Smooth muscle cell (in vitro differentiated cells): Measurements from ENCODE around the gene PLEKHG2. TPM values are rescaled to one million over a fixed set of nuclear protein-coding genes. Genes with fewer than 3 reads are reported as not detected.
A peak's percentile ranks its signal among the peaks of the same experiment; 100 is the strongest.

Source experiments
- DNase-seq: peaks from one replicate; lab custom pipeline; 2025; ENCODE audit not compliant: unreplicated experiment; lab: John Stamatoyannopoulos, UW
- H2AFZ ChIP-seq: fragments of 200-600 bp; sonication (generic); 2 replicates; pipeline ENCODE4 v1.6.0; 2016; ENCODE audit warnings: antibody characterized with exemption, low read depth, mild to moderate bottlenecking
- H3F3A ChIP-seq: fragments of 200-600 bp; sonication (generic); 2 replicates; pipeline ENCODE4 v1.6.0; 2017; ENCODE audit warnings: antibody characterized with exemption, low read depth
- H3K27ac ChIP-seq: fragments of 200-600 bp; sonication (generic); 2 replicates; pipeline ENCODE4 v1.5.1; 2016; ENCODE audit warnings: low read depth, mild to moderate bottlenecking
- H3K27me3 ChIP-seq: fragments of 200-600 bp; sonication (generic); 2 replicates; pipeline ENCODE4 v1.6.1; 2016; ENCODE audit warnings: low read depth, mild to moderate bottlenecking
- H3K36me3 ChIP-seq: fragments of 200-600 bp; sonication (generic); 2 replicates; pipeline ENCODE4 v1.5.1; 2016; ENCODE audit warnings: low read depth
- H3K4me1 ChIP-seq: fragments of 200-600 bp; sonication (generic); 2 replicates; pipeline ENCODE4 v1.5.1; 2016; ENCODE audit warnings: low read depth
- H3K4me2 ChIP-seq: fragments of 200-600 bp; sonication (generic); 2 replicates; pipeline ENCODE4 v1.6.0; 2016; ENCODE audit warnings: mild to moderate bottlenecking
- H3K4me3 ChIP-seq: fragments of 200-600 bp; sonication (generic); 2 replicates; pipeline ENCODE4 v1.5.1; 2016; ENCODE audit warnings: mild to moderate bottlenecking
- H3K79me2 ChIP-seq: fragments of 200-600 bp; sonication (generic); 2 replicates; pipeline ENCODE4 v1.6.0; 2016; ENCODE audit warnings: low read depth, mild to moderate bottlenecking
- H3K9ac ChIP-seq: fragments of 200-600 bp; sonication (generic); 2 replicates; pipeline ENCODE4 v1.6.0; 2016; ENCODE audit warnings: low read depth
- H3K9me3 ChIP-seq: fragments of 200-600 bp; sonication (generic); replicated peaks from 2 replicates; pipeline ENCODE4 v1.5.1; 2016; ENCODE audit warnings: low read depth
- H4K20me1 ChIP-seq: fragments of 200-600 bp; sonication (generic); 2 replicates; pipeline ENCODE4 v1.6.0; 2016; ENCODE audit warnings: low read depth
- WGBS: methylation state at CpG from one replicate; pipeline ENCODE4 v1.1.7; 2016; ENCODE audit warnings: low lambda C conversion rate; 5-methylcytosine and 5-hydroxymethylcytosine counted together
- polyA plus RNA-seq: library from polyadenylated mRNA; unstranded; fragments of >200 nt; fragmentation: Nextera tagmentation; extraction: Ambion mirVana; gene quantifications from 2 replicates; pipeline ENCODE4 v1.2.1, GENCODE V29; 2016
- total RNA-seq: library from RNA; depleted of rRNA; stranded (reverse); fragments of >200 nt; gene quantifications from 2 replicates; pipeline ENCODE4 v1.2.3, GENCODE V29; 2014
- TF ChIP-seq, protein P1 (sequence below): fragments of 200-600 bp; sonication (generic); IDR thresholded peaks from 2 replicates; pipeline ENCODE4 v1.5.1; 2017; ENCODE audit warnings: borderline replicate concordance, mild to moderate bottlenecking, antibody characterized with exemption; ENCODE audit not compliant: insufficient read depth, poor library complexity, severe bottlenecking

The PLEKHG2 gene
- total and polyA plus RNA-seq, 2 experiments from 2014 or later = 33.0 to 42.2 TPM

DNA sequence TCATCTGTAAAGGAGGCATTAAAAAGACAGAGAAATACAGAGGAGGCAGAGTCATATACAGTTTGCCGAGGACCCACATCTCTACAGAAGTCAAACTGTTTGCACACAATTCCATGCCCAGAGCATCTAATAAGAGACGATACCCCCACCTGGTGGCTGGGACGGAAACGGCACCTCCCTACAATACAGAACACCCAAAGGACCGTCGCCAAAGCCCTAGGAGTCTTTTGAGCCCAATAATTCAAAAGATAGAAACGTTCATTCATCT, 703 bp upstream of the PLEKHG2 start:
- Histone ChIP-seq H3K27me3 (no peaks in the 10 kb centered on the region), H3K79me2 (peaks cover 65% of the 10 kb centered on the region), H3K9me3 (no peaks in the 10 kb centered on the region), H3K27ac (peak overlapping the region; percentile 95), H4K20me1 (peaks cover 46% of the 10 kb centered on the region), H3K4me3 (peak overlapping the region; percentile 96), H3K36me3 (no peaks in the 10 kb centered on the region), H3F3A (peaks cover 24% of the 10 kb centered on the region), H3K4me2 (peak overlapping the region; percentile 94), H3K4me1 (peaks cover 20% of the 10 kb centered on the region), H2AFZ (no peak overlapping the region), H3K9ac (no peak overlapping the region)
- WGBS = under 1% methylated on average over 7 of the region's 7 CpGs
- peak; percentile 90 for DNase-seq
- TF ChIP-seq, protein P1, sequence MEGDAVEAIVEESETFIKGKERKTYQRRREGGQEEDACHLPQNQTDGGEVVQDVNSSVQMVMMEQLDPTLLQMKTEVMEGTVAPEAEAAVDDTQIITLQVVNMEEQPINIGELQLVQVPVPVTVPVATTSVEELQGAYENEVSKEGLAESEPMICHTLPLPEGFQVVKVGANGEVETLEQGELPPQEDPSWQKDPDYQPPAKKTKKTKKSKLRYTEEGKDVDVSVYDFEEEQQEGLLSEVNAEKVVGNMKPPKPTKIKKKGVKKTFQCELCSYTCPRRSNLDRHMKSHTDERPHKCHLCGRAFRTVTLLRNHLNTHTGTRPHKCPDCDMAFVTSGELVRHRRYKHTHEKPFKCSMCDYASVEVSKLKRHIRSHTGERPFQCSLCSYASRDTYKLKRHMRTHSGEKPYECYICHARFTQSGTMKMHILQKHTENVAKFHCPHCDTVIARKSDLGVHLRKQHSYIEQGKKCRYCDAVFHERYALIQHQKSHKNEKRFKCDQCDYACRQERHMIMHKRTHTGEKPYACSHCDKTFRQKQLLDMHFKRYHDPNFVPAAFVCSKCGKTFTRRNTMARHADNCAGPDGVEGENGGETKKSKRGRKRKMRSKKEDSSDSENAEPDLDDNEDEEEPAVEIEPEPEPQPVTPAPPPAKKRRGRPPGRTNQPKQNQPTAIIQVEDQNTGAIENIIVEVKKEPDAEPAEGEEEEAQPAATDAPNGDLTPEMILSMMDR = peak; percentile 91

DNA sequence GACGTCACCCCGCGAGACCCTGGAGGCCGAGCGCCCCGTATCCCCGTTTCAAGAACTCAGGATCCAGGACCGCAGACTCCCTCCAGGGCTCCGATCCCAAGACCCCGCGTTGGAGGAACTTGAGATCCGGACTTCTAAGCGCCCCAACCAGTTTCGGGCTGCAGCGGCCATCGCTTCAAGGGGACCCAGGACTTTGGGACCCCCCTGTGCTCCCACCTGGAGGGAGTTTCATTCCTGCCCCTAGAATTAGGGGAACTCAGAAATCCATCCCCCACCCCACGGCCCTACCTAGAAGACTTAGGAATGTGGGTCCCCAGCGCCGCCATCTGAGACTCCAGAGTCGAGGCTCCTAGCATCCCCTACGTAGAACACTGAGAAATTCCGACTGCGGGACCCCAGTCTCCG, 400 bp downstream of the PLEKHG2 start:
- Histone ChIP-seq H3K79me2 (peaks cover 56% of the 10 kb centered on the region), H3K9ac (peak overlapping the region; percentile 75), H3F3A (peaks cover 15% of the 10 kb centered on the region), H3K27ac (peak overlapping the region; percentile 81), H3K4me2 (peak overlapping the region; percentile 83), H3K36me3 (no peaks in the 10 kb centered on the region), H3K4me3 (peak overlapping the region; percentile 80), H3K27me3 (no peaks in the 10 kb centered on the region), H3K4me1 (peaks cover 20% of the 10 kb centered on the region), H2AFZ (peak overlapping the region; percentile 33), H3K9me3 (no peaks in the 10 kb centered on the region), H4K20me1 (peaks cover 38% of the 10 kb centered on the region)
- TF ChIP-seq, protein P1 = no peak
- DNase-seq = no peak
- WGBS = 0% methylated on average over 23 of the region's 24 CpGs

- under 1% methylated on average over 26 of the region's 54 CpGs for WGBS
- DNase-seq = peak; percentile 66
Measured at GRCh38 chr19:39413272-39413910, 922 bp downstream of the PLEKHG2 start.

More at GRCh38 chr19:39413272-39413910, 922 bp downstream of the PLEKHG2 start:
- Histone ChIP-seq H3K27me3 (no peaks in the 10 kb centered on the region), H3K9me3 (no peaks in the 10 kb centered on the region), H3K79me2 (peaks cover 51% of the 10 kb centered on the region), H3K36me3 (no peaks in the 10 kb centered on the region), H3K27ac (peak overlapping the region; percentile 81), H4K20me1 (peaks cover 33% of the 10 kb centered on the region), H3K4me2 (peak overlapping the region; percentile 83), H3K4me1 (peaks cover 20% of the 10 kb centered on the region), H3K9ac (peak overlapping the region; percentile 75), H3K4me3 (peak overlapping the region; percentile 80), H2AFZ (peak overlapping the region; percentile 33), H3F3A (peaks cover 13% of the 10 kb centered on the region)
- TF ChIP-seq, protein P1 = no peak
